Liver (tissue), 9 donors: ENCODE data around the gene TM9SF4. TPM values are rescaled to one million over a fixed set of nuclear protein-coding genes. Genes with fewer than 3 reads are reported as not detected.

Experiments
- DNase-seq: peaks from one replicate; pipeline ENCODE4 v3.0.0-alpha.2; 2017; ENCODE audit warnings: low spot score
- H3K27ac ChIP-seq, 2 donors: one replicate each; pipeline ENCODE4 v1.7.0; 2013; ENCODE audit warnings: inconsistent platforms in 2 of 2, low read length in 2 of 2, control low read depth in 1 of 2, low read depth in 1 of 2, mild to moderate bottlenecking in 1 of 2
- H3K27me3 ChIP-seq, 4 donors: one replicate each; pipeline versions ENCODE4 v1.6.1 to v1.7.0; 2013; ENCODE audit warnings: low read length in 3 of 4, inconsistent platforms in 1 of 4, mild to moderate bottlenecking in 1 of 4, moderate library complexity in 1 of 4; ENCODE audit not compliant: control insufficient read depth in 4 of 4, insufficient read depth in 4 of 4
- H3K36me3 ChIP-seq, 4 donors: one replicate each; pipeline versions ENCODE4 v1.6.1 to v1.7.0; 2013; ENCODE audit warnings: low read length in 3 of 4, mild to moderate bottlenecking in 3 of 4, low read depth in 1 of 4, moderate library complexity in 1 of 4; ENCODE audit not compliant: control insufficient read depth in 4 of 4, insufficient read depth in 3 of 4
- H3K4me1 ChIP-seq, 4 donors: one replicate each; pipeline versions ENCODE4 v1.6.1 to v1.7.0; 2013; ENCODE audit warnings: low read length in 3 of 4, mild to moderate bottlenecking in 3 of 4, moderate library complexity in 1 of 4; ENCODE audit not compliant: control insufficient read depth in 4 of 4, insufficient read depth in 4 of 4
- H3K4me3 ChIP-seq, 3 donors: one replicate each; pipeline versions ENCODE4 v1.6.1 to v1.7.0; 2013; ENCODE audit warnings: low read length in 3 of 3, control low read depth in 1 of 3, low read depth in 1 of 3, mild to moderate bottlenecking in 1 of 3
- H3K9ac ChIP-seq, 2 donors: one replicate each; pipeline ENCODE4 v1.7.0; 2013; ENCODE audit warnings: low read length in 2 of 2, mild to moderate bottlenecking in 2 of 2, moderate library complexity in 2 of 2, control low read depth in 1 of 2, low read depth in 1 of 2
- H3K9me3 ChIP-seq, 4 donors: one replicate each; pipeline versions ENCODE4 v1.6.1 to v1.7.0; 2013; ENCODE audit warnings: low read length in 3 of 4; ENCODE audit not compliant: control insufficient read depth in 4 of 4
- EGR1 ChIP-seq, 2 donors: IDR thresholded peaks; 2 replicates each; pipeline ENCODE4 v1.6.1; 2016 to 2018; ENCODE audit warnings: antibody characterized with exemption in 2 of 2, low read depth in 2 of 2
- GABPA ChIP-seq, 2 donors: IDR thresholded peaks in 1 of 2; conservative IDR thresholded peaks in 1 of 2; 2 replicates each; pipeline ENCODE4 v1.6.1; 2016; ENCODE audit warnings: antibody characterized with exemption in 2 of 2, mild to moderate bottlenecking in 1 of 2, moderate library complexity in 1 of 2
- JUND ChIP-seq, 2 donors: IDR thresholded peaks; 2 replicates each; pipeline ENCODE4 v1.6.1; 2016; ENCODE audit warnings: antibody characterized with exemption in 2 of 2
- RAD21 ChIP-seq, 2 donors: IDR thresholded peaks; 2 replicates each; pipeline ENCODE4 v1.6.1; 2016; ENCODE audit warnings: antibody characterized with exemption in 2 of 2, mild to moderate bottlenecking in 2 of 2
- RXRA ChIP-seq, 2 donors: IDR thresholded peaks; 2 replicates each; pipeline ENCODE4 v1.6.1; 2017 to 2018; ENCODE audit warnings: antibody characterized with exemption in 2 of 2, mild to moderate bottlenecking in 1 of 2
- TAF1 ChIP-seq: conservative IDR thresholded peaks from 2 replicates; pipeline ENCODE4 v1.6.1; 2016; ENCODE audit warnings: antibody characterized with exemption, mild to moderate bottlenecking
- YY1 ChIP-seq: IDR thresholded peaks from 2 replicates; pipeline ENCODE4 v1.6.1; 2016; ENCODE audit warnings: antibody characterized with exemption, mild to moderate bottlenecking
- WGBS: extraction: QIAGEN DNeasy Blood & Tissue Kit; methylation state at CpG from one replicate; pipeline ENCODE4 v1.1.7; 2013; 5-methylcytosine and 5-hydroxymethylcytosine counted together
- polyA plus RNA-seq, 2 donors: library from polyadenylated mRNA; stranded (reverse) in 1 of 2; unstranded in 1 of 2; fragments of 200-250 nt in 1 of 2; fragments of >200 nt in 1 of 2; fragmentation: Nextera tagmentation in 1 of 2; extraction: Ambion mirVana in 1 of 2; gene quantifications; one replicate each; pipeline versions ENCODE4 v1.2.1 to v1.2.3, GENCODE V29; 2013 to 2015
- total RNA-seq, 2 donors: library from RNA; depleted of rRNA; stranded (reverse); fragments of >200 nt; gene quantifications; one replicate each; pipeline ENCODE4 v1.2.3, GENCODE V29; 2014
- TF ChIP-seq, protein P1 (sequence below): fragments of 150-350 bp; IDR thresholded peaks from 2 replicates; pipeline ENCODE4 v1.5.1; 2017; ENCODE audit warnings: improper control_type of control experiment, low read depth, low read length; ENCODE audit not compliant: missing input control
- TF ChIP-seq, protein P2 (sequence below): IDR thresholded peaks from 2 replicates; pipeline ENCODE4 v1.6.1; 2016; ENCODE audit warnings: antibody characterized with exemption
- TF ChIP-seq, protein P3 (sequence below): IDR thresholded peaks from 2 replicates; pipeline ENCODE4 v1.6.1; 2016; ENCODE audit warnings: antibody characterized with exemption, mild to moderate bottlenecking
- donor health status: healthy.
- donor health status: healthy.
- donor health status: healthy.
- donor health status: healthy.
- donor health status: healthy.

The TM9SF4 gene
- total and polyA plus RNA-seq, 4 donors = 15.9 to 26.2 (median 22.2) TPM

DNA sequence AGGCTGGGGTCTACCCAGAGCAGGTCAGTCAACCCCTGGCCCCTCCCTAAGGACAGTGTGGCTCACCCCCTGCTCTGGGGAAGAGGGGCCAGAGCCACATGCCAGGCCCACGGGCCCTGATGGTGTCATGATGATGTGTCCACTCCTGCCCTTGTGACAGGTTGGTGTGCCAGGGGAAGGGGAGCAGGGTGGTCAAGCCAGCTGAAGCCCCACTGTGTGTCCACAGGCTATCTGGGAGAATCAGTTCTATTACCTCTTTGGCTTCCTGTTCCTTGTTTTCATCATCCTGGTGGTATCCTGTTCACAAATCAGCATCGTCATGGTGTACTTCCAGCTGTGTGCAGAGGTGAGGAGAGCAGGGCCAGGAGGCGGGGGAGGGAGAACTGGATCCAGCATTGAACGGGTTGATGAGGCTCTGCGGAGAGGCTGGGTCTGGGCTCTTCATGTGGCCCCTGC lies 50.3 kb downstream of the TM9SF4 start:
- Histone ChIP-seq H3K27me3 (no peaks in the 10 kb centered on the region), H3K4me3 (no peak overlapping the region), H3K36me3 (peaks cover 17 to 62% (median 43%) of the 10 kb centered on the region in 4 donors), H3K27ac (no peak overlapping the region), H3K9ac (no peak overlapping the region), H3K4me1 (peaks cover 2 to 10% (median 9%) of the 10 kb centered on the region in 4 donors), H3K9me3 (no peaks in the 10 kb centered on the region)
- TF ChIP-seq, protein P1, sequence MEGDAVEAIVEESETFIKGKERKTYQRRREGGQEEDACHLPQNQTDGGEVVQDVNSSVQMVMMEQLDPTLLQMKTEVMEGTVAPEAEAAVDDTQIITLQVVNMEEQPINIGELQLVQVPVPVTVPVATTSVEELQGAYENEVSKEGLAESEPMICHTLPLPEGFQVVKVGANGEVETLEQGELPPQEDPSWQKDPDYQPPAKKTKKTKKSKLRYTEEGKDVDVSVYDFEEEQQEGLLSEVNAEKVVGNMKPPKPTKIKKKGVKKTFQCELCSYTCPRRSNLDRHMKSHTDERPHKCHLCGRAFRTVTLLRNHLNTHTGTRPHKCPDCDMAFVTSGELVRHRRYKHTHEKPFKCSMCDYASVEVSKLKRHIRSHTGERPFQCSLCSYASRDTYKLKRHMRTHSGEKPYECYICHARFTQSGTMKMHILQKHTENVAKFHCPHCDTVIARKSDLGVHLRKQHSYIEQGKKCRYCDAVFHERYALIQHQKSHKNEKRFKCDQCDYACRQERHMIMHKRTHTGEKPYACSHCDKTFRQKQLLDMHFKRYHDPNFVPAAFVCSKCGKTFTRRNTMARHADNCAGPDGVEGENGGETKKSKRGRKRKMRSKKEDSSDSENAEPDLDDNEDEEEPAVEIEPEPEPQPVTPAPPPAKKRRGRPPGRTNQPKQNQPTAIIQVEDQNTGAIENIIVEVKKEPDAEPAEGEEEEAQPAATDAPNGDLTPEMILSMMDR = no peak
- TF ChIP-seq, protein P2, sequence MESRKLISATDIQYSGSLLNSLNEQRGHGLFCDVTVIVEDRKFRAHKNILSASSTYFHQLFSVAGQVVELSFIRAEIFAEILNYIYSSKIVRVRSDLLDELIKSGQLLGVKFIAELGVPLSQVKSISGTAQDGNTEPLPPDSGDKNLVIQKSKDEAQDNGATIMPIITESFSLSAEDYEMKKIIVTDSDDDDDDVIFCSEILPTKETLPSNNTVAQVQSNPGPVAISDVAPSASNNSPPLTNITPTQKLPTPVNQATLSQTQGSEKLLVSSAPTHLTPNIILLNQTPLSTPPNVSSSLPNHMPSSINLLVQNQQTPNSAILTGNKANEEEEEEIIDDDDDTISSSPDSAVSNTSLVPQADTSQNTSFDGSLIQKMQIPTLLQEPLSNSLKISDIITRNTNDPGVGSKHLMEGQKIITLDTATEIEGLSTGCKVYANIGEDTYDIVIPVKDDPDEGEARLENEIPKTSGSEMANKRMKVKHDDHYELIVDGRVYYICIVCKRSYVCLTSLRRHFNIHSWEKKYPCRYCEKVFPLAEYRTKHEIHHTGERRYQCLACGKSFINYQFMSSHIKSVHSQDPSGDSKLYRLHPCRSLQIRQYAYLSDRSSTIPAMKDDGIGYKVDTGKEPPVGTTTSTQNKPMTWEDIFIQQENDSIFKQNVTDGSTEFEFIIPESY = no peak
- TF ChIP-seq TAF1 = no peak
- no peak for DNase-seq
- 73% methylated on average over 5 of the region's 5 CpGs for WGBS

DNA sequence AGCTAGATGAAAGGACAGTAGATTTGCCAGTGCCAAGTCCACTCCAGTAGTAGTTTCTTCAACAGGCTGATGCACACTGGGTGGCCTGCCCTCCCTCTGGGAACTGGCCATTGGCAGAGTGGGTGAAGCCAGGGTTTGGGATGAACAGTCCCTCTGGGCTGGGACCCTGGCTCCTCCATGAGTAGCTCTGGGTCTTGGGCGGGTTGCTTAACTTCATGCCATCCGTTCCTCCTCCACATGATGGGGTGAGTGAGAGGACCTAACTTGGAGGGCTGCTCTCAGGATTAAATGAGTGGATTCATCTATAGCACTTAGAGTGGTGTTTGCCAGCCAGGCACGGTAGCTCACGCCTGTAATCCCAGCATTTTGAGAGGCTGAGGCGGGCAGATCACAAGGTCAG lies 50.8 kb downstream of the TM9SF4 start:
- no peak overlapping the region for H3K27ac ChIP-seq
- H3K9ac ChIP-seq = no peak overlapping the region
- H3K27me3 ChIP-seq = no peaks in the 10 kb centered on the region
- 96% methylated on average over 5 of the region's 5 CpGs for WGBS
- H3K36me3 ChIP-seq = peaks cover 22 to 68% (median 46%) of the 10 kb centered on the region in 4 donors
- DNase-seq = no peak
- TF ChIP-seq EGR1 (IDR thresholded peaks at IDR 0.05; ENCODE audit: low read depth in 2 of 2) (no peak), GABPA (IDR thresholded peaks at IDR 0.05 in 1 of 2, conservative IDR thresholded peaks at IDR 0.05 in 1 of 2) (no peak), RAD21 (IDR thresholded peaks at IDR 0.05) (no peak), RXRA (IDR thresholded peaks at IDR 0.05) (no peak), JUND (IDR thresholded peaks at IDR 0.05) (no peak)
- H3K4me3 ChIP-seq = no peak overlapping the region
- H3K4me1 ChIP-seq = peaks cover 0 to 5% (median 4%) of the 10 kb centered on the region in 4 donors
- H3K9me3 ChIP-seq = no peaks in the 10 kb centered on the region

DNA sequence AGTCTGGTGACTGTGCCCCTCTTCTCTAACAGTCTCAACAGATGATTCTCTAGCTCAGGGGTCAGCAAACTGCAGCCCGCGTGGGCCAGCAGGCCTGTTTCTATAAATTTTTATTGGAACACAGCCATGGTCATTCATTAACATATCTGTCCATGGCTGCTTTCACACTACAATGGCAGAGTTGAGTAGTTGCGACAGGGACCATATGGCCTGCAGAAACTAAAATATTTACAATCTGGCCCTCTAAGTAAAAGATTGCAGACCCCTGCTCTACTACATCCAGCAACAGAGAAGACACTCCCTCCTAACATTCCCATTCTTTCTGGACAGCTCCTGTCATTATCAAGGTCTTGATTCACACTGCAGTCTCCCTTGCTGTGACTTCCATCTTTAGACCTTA lies 52.8 kb downstream of the TM9SF4 start:
- no peak for TF ChIP-seq YY1
- Histone ChIP-seq H3K4me3 (no peak overlapping the region), H3K27me3 (no peaks in the 10 kb centered on the region), H3K4me1 (no peaks in the 10 kb centered on the region), H3K27ac (no peak overlapping the region), H3K9me3 (no peaks in the 10 kb centered on the region), H3K9ac (no peak overlapping the region), H3K36me3 (peaks cover 26 to 81% (median 53%) of the 10 kb centered on the region in 4 donors)
- WGBS = 56% methylated on average over 3 of the region's 3 CpGs
- no peak for DNase-seq

DNA sequence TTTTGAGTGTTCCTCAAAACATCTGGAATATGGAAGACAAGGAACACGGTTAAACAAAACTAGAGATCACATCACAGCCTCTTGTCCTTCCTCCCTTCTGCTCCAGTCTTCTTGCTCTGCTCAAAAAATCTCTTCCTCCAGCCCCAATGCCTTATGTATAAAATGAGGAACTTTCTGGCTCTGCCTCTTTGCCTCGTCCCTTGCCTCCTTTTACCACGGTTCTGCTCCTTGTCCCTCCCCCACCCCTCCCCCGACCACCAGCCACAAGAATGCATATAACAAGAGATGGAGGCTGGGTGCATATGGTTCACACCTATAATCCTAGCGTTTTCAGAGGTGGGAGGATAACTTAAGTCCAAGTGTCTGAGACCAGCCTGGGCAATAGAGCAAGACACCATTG lies 54.4 kb downstream of the TM9SF4 start:
- no peak for DNase-seq
- H3K4me3 ChIP-seq = no peak overlapping the region
- WGBS = 85% methylated on average over 5 of the region's 5 CpGs
- no peak overlapping the region for H3K9ac ChIP-seq
- no peaks in the 10 kb centered on the region for H3K9me3 ChIP-seq
- no peaks in the 10 kb centered on the region for H3K4me1 ChIP-seq
- no peak overlapping the region for H3K27ac ChIP-seq
- no peaks in the 10 kb centered on the region for H3K27me3 ChIP-seq
- no peak for TF ChIP-seq JUND (IDR thresholded peaks at IDR 0.05)
- TF ChIP-seq TAF1 = no peak
- TF ChIP-seq, protein P3, sequence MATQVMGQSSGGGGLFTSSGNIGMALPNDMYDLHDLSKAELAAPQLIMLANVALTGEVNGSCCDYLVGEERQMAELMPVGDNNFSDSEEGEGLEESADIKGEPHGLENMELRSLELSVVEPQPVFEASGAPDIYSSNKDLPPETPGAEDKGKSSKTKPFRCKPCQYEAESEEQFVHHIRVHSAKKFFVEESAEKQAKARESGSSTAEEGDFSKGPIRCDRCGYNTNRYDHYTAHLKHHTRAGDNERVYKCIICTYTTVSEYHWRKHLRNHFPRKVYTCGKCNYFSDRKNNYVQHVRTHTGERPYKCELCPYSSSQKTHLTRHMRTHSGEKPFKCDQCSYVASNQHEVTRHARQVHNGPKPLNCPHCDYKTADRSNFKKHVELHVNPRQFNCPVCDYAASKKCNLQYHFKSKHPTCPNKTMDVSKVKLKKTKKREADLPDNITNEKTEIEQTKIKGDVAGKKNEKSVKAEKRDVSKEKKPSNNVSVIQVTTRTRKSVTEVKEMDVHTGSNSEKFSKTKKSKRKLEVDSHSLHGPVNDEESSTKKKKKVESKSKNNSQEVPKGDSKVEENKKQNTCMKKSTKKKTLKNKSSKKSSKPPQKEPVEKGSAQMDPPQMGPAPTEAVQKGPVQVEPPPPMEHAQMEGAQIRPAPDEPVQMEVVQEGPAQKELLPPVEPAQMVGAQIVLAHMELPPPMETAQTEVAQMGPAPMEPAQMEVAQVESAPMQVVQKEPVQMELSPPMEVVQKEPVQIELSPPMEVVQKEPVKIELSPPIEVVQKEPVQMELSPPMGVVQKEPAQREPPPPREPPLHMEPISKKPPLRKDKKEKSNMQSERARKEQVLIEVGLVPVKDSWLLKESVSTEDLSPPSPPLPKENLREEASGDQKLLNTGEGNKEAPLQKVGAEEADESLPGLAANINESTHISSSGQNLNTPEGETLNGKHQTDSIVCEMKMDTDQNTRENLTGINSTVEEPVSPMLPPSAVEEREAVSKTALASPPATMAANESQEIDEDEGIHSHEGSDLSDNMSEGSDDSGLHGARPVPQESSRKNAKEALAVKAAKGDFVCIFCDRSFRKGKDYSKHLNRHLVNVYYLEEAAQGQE = no peak
- peaks cover 18 to 68% (median 42%) of the 10 kb centered on the region in 4 donors for H3K36me3 ChIP-seq
